NB4 (cell line): ENCODE results near the gene PVALEF.

ENCODE experiments used
- MYC ChIP-seq: IDR thresholded peaks from 2 replicates; pipeline ENCODE4 v1.6.1; 2011; ENCODE audit warnings: low read depth, low read length
- POLR2A ChIP-seq: IDR thresholded peaks from 2 replicates; pipeline ENCODE4 v1.6.1; 2011; ENCODE audit warnings: mild to moderate bottlenecking; ENCODE audit not compliant: insufficient read length; ENCODE audit errors: extremely low read depth
- TF ChIP-seq, protein P1 (sequence below): IDR thresholded peaks from one replicate; pipeline ENCODE4 v1.5.1; 2012; ENCODE audit warnings: low read depth, low read length
- TF ChIP-seq, protein P2 (sequence below): IDR thresholded peaks from 2 replicates; pipeline ENCODE4 v1.6.1; 2011; ENCODE audit warnings: low read depth, low read length

DNA sequence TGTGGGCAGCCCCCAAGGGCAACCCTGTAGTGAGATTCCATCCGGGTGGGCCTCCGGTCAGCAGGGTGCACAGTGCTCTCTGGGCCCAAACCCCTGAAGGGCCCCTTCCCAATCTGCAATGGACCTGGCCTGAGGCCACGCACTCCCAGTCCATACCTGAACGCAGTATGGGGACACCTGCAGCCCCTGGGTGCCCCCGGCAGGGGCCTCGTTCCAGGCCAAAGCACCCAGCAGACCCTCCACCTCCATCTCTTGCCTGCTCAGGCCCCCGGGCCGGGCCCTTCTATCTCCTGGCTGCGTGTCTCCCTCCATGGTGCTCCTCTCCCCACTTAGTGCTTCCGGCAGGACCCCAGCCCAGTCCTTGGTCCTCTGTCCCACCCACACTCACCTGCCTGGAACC, 18.0 kb downstream of the PVALEF start:
- TF ChIP-seq, protein P1, sequence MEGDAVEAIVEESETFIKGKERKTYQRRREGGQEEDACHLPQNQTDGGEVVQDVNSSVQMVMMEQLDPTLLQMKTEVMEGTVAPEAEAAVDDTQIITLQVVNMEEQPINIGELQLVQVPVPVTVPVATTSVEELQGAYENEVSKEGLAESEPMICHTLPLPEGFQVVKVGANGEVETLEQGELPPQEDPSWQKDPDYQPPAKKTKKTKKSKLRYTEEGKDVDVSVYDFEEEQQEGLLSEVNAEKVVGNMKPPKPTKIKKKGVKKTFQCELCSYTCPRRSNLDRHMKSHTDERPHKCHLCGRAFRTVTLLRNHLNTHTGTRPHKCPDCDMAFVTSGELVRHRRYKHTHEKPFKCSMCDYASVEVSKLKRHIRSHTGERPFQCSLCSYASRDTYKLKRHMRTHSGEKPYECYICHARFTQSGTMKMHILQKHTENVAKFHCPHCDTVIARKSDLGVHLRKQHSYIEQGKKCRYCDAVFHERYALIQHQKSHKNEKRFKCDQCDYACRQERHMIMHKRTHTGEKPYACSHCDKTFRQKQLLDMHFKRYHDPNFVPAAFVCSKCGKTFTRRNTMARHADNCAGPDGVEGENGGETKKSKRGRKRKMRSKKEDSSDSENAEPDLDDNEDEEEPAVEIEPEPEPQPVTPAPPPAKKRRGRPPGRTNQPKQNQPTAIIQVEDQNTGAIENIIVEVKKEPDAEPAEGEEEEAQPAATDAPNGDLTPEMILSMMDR = no peak
- TF ChIP-seq POLR2A = no peak
- TF ChIP-seq, protein P2, sequence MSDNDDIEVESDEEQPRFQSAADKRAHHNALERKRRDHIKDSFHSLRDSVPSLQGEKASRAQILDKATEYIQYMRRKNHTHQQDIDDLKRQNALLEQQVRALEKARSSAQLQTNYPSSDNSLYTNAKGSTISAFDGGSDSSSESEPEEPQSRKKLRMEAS = no peak
- TF ChIP-seq MYC = no peak
